ENCODE data around the gene FBXW2. TPM values are rescaled to one million over a fixed set of nuclear protein-coding genes. Genes with fewer than 3 reads are reported as not detected.

The FBXW2 gene
- total RNA-seq, 6 donors from 2014 or later: 42.2 to 149 (median 79.7) TPM

DNA sequence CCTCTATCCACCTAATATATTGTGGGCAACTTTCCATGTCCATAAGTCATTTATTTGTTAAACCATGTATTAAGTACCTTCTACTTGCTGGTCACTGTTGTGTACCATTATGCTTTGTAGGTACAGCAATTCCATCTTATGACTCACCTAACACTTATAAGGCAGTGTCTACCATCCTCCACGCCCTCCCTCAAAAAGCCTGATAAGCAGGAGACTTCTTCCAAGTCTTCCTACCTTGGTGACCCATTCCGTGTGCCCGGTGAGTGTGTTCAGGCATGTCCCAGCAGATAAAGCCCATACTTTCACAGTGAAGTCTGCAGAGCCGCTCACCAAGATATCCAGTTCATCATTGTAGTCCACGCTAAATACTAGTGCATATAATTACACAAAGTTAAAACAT is 17.4 kb downstream of the FBXW2 start:
- no peak overlapping the region for H3K4me3 ChIP-seq
- H3K27ac ChIP-seq: no peak overlapping the region
- H3K36me3 ChIP-seq: peaks cover 11 to 89% (median 48%) of the 10 kb centered on the region in 4 donors
- H3K4me1 ChIP-seq: peaks cover 3 to 14% (median 9%) of the 10 kb centered on the region in 4 donors
- DNase-seq (no peak), ATAC-seq (ENCODE audit: low FRiP score in 2 of 2) (no peak)
- H3K27me3 ChIP-seq: no peaks in the 10 kb centered on the region
- H3K9me3 ChIP-seq: no peaks in the 10 kb centered on the region
- 93 to 95% methylated on average over 5 of the region's 5 CpGs for WGBS, 2 donors
- TF ChIP-seq EP300 (IDR thresholded peaks at IDR 0.05) (no peak), POLR2AphosphoS5 (IDR thresholded peaks at IDR 0.05) (no peak), POLR2A (IDR thresholded peaks at IDR 0.05) (no peak)
- TF ChIP-seq, protein P1, sequence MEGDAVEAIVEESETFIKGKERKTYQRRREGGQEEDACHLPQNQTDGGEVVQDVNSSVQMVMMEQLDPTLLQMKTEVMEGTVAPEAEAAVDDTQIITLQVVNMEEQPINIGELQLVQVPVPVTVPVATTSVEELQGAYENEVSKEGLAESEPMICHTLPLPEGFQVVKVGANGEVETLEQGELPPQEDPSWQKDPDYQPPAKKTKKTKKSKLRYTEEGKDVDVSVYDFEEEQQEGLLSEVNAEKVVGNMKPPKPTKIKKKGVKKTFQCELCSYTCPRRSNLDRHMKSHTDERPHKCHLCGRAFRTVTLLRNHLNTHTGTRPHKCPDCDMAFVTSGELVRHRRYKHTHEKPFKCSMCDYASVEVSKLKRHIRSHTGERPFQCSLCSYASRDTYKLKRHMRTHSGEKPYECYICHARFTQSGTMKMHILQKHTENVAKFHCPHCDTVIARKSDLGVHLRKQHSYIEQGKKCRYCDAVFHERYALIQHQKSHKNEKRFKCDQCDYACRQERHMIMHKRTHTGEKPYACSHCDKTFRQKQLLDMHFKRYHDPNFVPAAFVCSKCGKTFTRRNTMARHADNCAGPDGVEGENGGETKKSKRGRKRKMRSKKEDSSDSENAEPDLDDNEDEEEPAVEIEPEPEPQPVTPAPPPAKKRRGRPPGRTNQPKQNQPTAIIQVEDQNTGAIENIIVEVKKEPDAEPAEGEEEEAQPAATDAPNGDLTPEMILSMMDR (IDR thresholded peaks at IDR 0.05): no peak

DNA sequence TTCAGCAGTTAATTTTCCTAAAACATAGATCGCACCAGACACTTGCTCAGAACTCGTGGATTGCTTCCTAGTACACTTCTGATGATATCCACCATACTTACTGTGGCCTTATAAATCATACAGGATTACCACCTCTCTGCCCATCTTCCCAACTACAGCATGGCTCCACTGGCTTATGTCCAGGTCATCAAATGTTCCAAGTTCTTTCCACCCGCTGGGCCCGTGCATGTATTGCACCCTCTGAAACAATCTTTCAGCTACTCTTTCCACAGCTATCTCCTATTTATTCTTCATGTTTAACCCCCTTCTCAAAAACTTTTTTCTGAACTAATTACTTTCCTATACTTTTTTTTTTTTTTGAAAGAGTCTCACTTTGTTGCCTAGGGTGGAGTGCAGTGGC is 18.5 kb downstream of the FBXW2 start:
- peaks cover 0 to 13% (median 9%) of the 10 kb centered on the region in 4 donors for H3K4me1 ChIP-seq
- no peak for DNase-seq
- 92 to 93% methylated on average over 4 of the region's 4 CpGs for WGBS, 2 donors
- H3K27ac ChIP-seq: no peak overlapping the region
- H3K9me3 ChIP-seq: no peaks in the 10 kb centered on the region
- no peak overlapping the region for H3K4me3 ChIP-seq
- H3K27me3 ChIP-seq: no peaks in the 10 kb centered on the region
- TF ChIP-seq, protein P1 (IDR thresholded peaks at IDR 0.05): no peak
- TF ChIP-seq POLR2AphosphoS5 (IDR thresholded peaks at IDR 0.05) (no peak), EP300 (IDR thresholded peaks at IDR 0.05) (no peak), POLR2A (IDR thresholded peaks at IDR 0.05) (no peak)
- peaks cover 14 to 93% (median 58%) of the 10 kb centered on the region in 4 donors for H3K36me3 ChIP-seq
- no peak for ATAC-seq (ENCODE audit: low FRiP score in 2 of 2)

DNA sequence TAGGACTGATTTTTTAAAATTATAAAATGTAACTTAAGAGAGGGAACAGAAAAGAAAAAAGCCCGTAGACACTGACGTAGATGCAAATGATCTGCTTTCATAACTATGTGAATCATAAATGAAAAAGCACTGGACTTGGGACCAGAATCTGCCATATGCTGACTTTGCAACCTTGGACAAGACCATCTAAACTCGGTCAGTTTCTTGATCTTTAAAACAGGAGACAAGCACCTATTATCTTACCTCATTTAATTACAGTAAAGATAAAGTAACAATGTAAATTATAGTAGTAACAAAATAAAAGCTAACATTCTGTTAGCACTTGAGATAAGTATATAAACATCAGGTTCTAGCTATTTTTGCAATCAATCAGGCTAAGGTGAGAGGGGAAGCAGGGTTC is 20.0 kb downstream of the FBXW2 start:
- DNase-seq (no peak), ATAC-seq (ENCODE audit: low FRiP score in 2 of 2) (no peak)
- TF ChIP-seq POLR2AphosphoS5 (IDR thresholded peaks at IDR 0.05) (no peak), EP300 (IDR thresholded peaks at IDR 0.05) (no peak), POLR2A (IDR thresholded peaks at IDR 0.05) (no peak)
- TF ChIP-seq, protein P1 (IDR thresholded peaks at IDR 0.05): no peak
- H3K27ac ChIP-seq: no peak overlapping the region
- H3K4me1 ChIP-seq: peaks cover 0 to 8% (median 3%) of the 10 kb centered on the region in 4 donors
- H3K4me3 ChIP-seq: no peak overlapping the region
- peaks cover 14 to 100% (median 66%) of the 10 kb centered on the region in 4 donors for H3K36me3 ChIP-seq
- WGBS, 2 donors: 87% methylated on average over 3 of the region's 3 CpGs
- H3K27me3 ChIP-seq: no peaks in the 10 kb centered on the region
- H3K9me3 ChIP-seq: no peaks in the 10 kb centered on the region

DNA sequence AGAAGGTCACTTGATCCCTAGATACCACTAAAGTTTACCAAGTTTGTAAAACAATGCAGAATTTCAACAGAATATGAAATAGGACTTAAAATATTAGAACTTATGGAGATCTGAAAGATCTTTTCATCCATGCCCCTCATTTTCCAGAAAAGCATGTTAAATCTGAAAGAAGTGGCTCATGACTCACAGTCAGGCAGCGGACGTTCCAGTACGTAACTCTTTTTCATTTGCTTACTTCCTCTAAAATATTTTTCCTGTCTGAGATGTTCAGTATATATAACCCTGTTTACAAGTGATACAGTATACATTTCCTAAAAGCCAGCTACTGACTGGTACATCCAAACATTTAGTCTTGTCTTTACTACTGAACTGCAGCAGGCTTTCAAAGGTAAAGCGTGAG is 22.3 kb downstream of the FBXW2 start:
- no peaks in the 10 kb centered on the region for H3K9me3 ChIP-seq
- 78 to 82% methylated on average over 4 of the region's 4 CpGs for WGBS, 2 donors
- peaks cover 0 to 14% (median 4%) of the 10 kb centered on the region in 4 donors for H3K4me1 ChIP-seq
- H3K4me3 ChIP-seq: no peak overlapping the region
- peaks cover 7 to 99% (median 60%) of the 10 kb centered on the region in 4 donors for H3K36me3 ChIP-seq
- ATAC-seq (ENCODE audit: low FRiP score in 2 of 2): no peak
- no peak for DNase-seq
- TF ChIP-seq, protein P1 (IDR thresholded peaks at IDR 0.05): no peak
- no peak overlapping the region for H3K27ac ChIP-seq
- no peaks in the 10 kb centered on the region for H3K27me3 ChIP-seq

DNA sequence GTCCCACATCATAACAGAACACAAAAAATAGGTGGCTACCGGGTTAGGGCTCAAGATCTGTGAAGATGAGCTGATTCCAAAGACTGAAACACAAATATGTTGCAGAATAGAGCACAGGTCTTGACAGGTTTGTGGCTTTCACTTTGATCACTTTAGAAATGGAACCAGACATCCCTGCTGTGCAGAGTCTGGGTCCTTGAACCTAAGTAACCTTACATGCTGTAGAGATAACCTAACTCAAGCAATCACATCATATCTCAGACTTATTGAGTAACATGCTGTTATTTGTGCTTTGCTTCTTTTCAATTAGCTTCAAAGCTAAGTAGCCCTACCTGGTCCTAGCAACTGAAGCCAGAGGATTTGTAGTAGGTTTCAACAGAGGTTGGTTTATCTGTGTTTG is 24.3 kb downstream of the FBXW2 start:
- peaks cover 10 to 96% (median 69%) of the 10 kb centered on the region in 4 donors for H3K36me3 ChIP-seq
- 82 to 95% methylated on average over 1 of the region's 1 CpG for WGBS, 2 donors
- H3K27me3 ChIP-seq: no peaks in the 10 kb centered on the region
- ATAC-seq (ENCODE audit: low FRiP score in 2 of 2): no peak
- TF ChIP-seq EP300 (IDR thresholded peaks at IDR 0.05): no peak
- TF ChIP-seq, protein P1 (IDR thresholded peaks at IDR 0.05): no peak
- TF ChIP-seq POLR2AphosphoS5 (IDR thresholded peaks at IDR 0.05): no peak
- TF ChIP-seq POLR2A (IDR thresholded peaks at IDR 0.05): no peak
- no peaks in the 10 kb centered on the region for H3K9me3 ChIP-seq
- no peak for DNase-seq
- H3K27ac ChIP-seq: no peak overlapping the region
- no peak overlapping the region for H3K4me3 ChIP-seq
- H3K4me1 ChIP-seq: peaks cover 0 to 14% (median 4%) of the 10 kb centered on the region in 4 donors

All from upper lobe of left lung (tissue), 6 donors.